Breast epithelium (tissue), 3 donors: ENCODE results near the gene ST3GAL6.

ENCODE experiments used
- CTCF ChIP-seq, 3 donors: fragments of 450-650 bp; IDR thresholded peaks; one replicate each; pipeline ENCODE4 v1.5.1; 2016 to 2017; ENCODE audit warnings: antibody characterized with exemption in 3 of 3, mild to moderate bottlenecking in 3 of 3, moderate library complexity in 3 of 3
- POLR2AphosphoS5 ChIP-seq, 3 donors: sonication (generic); formaldehyde crosslinking; IDR thresholded peaks; one replicate each; pipeline ENCODE4 v1.6.1; 2017; ENCODE audit warnings: antibody characterized with exemption in 3 of 3

- TF ChIP-seq CTCF (IDR thresholded peaks at IDR 0.05) (no peak), POLR2AphosphoS5 (IDR thresholded peaks at IDR 0.05) (no peak)
Measured at GRCh38 chr3:98730886-98731537, 32.1 kb upstream of the ST3GAL6 start.
